Activated CD4-positive, alpha-beta memory T cell treated with anti-CD3 and anti-CD28 coated beads, Interleukin-2, amount 10 ng/mL, durations not matched to agents 7 days and 5 days (primary cell): ENCODE results near the gene INAFM1. TPM values are rescaled to one million over a fixed set of nuclear protein-coding genes. Genes with fewer than 3 reads are reported as not detected.
A peak's percentile ranks its signal among the peaks of the same experiment; 100 is the strongest.
"Not testable (repeated sequence)": the region's sequence is repeated elsewhere in the genome, so short reads cannot be mapped to it uniquely, and the experiment has no call there.

Experiments used
- CTCF ChIA-PET: fragments of 350-600 bp; sonication (Branson Sonifier 250); formaldehyde crosslinking; loops from one replicate; lab custom pipeline; 2021; ENCODE audit warnings: antibody characterized with exemption, inconsistent platforms; lab: Charles Lee
- POLR2A ChIA-PET: fragments of 350-600 bp; sonication (Branson Sonifier 250); formaldehyde crosslinking; loops from one replicate; lab custom pipeline; 2021; ENCODE audit warnings: antibody characterized with exemption; lab: Charles Lee
- DNase-seq: peaks from one replicate; pipeline ENCODE4 v3.0.0-alpha.2; 2020
- H3K27ac Mint-ChIP-seq: one replicate; pipeline ENCODE4 v1.8.0; 2021; ENCODE audit warnings: mild to moderate bottlenecking, mixed read lengths
- H3K27me3 Mint-ChIP-seq: one replicate; pipeline ENCODE4 v1.8.0; 2021; ENCODE audit warnings: mixed read lengths
- H3K36me3 Mint-ChIP-seq: one replicate; pipeline ENCODE4 v1.8.0; 2021; ENCODE audit warnings: low read depth, mixed read lengths
- H3K4me1 Mint-ChIP-seq: one replicate; pipeline ENCODE4 v1.8.0; 2021; ENCODE audit warnings: mixed read lengths
- H3K4me3 Mint-ChIP-seq: one replicate; pipeline ENCODE4 v1.8.0; 2021; ENCODE audit warnings: mild to moderate bottlenecking, mixed read lengths
- H3K9me3 Mint-ChIP-seq: one replicate; pipeline ENCODE4 v1.8.0; 2021; ENCODE audit warnings: mixed read lengths
- total RNA-seq, 2 experiments: library from RNA; stranded (reverse); gene quantifications; one replicate each; pipeline ENCODE4 v1.2.3, GENCODE V29; 2021

INAFM1 gene
- total RNA-seq, 2 experiments from 2014 or later: 12.6 to 13.9 TPM

DNA sequence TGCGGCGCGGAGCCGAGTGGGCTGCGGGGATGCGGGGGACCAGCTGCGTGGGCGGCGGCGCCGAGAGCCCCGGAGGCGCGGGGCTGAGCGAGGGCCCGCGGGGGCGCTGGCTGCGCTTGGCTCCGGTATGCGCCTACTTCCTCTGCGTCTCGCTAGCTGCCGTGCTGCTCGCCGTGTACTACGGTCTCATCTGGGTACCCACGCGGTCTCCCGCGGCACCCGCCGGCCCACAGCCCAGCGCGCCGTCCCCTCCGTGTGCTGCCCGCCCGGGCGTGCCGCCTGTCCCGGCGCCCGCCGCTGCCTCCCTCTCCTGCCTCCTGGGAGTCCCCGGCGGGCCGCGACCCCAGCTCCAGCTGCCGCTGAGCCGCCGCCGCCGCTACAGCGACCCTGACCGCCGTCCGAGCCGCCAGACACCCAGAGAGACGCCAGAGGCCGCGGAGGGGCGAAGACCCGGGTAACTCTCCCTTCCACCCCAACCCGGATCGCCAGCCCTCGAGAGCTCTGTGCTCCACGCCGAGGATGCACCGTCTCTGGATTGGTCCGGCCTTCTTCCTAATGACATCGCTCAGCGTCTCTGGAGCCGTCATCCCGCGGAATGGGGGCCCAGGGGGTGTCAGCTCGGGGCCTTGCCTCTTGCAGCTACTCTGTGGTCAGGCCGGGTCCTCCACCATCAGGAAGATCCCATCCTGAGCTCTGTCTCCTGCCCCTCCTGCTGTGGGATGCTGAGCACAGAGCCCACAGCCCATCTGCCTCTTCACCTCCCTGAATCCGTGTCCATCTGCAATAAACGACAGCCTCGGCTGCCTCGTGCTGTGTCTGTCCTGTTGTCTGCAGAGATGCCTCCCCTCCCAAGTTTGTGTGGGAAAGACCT is 441 bp downstream of the INAFM1 start:
- H3K4me1 Mint-ChIP-seq: peaks cover 23% of the 10 kb centered on the region
- no peak for DNase-seq
- POLR2A ChIA-PET: interaction anchor here (0.8 to 4.4 kb wide), 17 partner anchors 10 to 1050 kb away, joined by 3 to 85 read pairs (median 5); partner anchors contain the start of genes CCDC9, DHX34, EMP3 and KPTN
- no peaks in the 10 kb centered on the region for H3K27me3 Mint-ChIP-seq
- H3K27ac Mint-ChIP-seq: no peak overlapping the region
- peaks cover 21% of the 10 kb centered on the region for H3K36me3 Mint-ChIP-seq
- CTCF ChIA-PET: interaction anchor here (0.8 to 2.8 kb wide), 11 partner anchors 8 to 153 kb away, joined by 3 to 17 read pairs (median 6); partner anchors contain the start of gene DHX34
- no peaks in the 10 kb centered on the region for H3K9me3 Mint-ChIP-seq
- H3K4me3 Mint-ChIP-seq: peak overlapping the region; percentile 58

DNA sequence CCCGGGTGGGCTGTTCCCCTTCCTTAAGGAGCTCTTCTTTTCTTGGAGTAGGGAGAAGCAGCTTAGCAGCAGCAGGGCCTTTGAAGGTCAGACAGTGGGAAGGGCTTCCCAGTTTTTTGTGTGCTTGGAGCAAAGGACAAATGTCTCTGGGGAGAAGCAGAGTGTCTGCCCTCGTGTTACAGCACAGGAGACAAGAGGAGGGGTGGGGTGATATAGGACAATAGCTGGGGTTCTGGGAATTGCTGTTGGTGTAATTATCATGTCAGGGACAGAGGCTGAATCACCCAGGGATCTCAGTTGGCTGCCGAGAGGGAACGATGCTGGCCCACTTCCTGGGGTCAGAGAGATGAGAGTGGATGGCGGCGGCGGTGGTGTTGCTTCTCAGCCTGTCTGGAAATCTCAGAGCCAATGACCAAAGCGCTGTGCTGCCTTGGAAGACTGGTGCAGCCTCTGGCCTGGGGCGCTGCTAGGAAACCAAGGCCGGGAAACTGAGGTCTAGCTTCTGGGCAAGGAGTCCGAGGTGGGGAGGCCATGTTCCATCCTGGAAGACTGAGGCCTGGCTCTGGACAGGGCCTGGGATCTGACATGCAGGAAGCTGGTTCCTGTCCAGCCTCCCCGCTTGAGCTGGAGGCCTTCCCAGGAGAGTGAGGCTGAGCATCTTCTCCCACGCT is 1.2 kb downstream of the INAFM1 start:
- Mint-ChIP-seq H3K27ac (no peak overlapping the region), H3K27me3 (no peaks in the 10 kb centered on the region), H3K4me3 (peak overlapping the region; percentile 58), H3K9me3 (no peaks in the 10 kb centered on the region), H3K36me3 (peaks cover 13% of the 10 kb centered on the region), H3K4me1 (peaks cover 23% of the 10 kb centered on the region)
- DNase-seq: no peak
- CTCF ChIA-PET: interaction anchor here (0.8 to 2.8 kb wide), 9 partner anchors 9 to 152 kb away, joined by 3 to 17 read pairs (median 5); partner anchors contain the start of genes CCDC9 and DHX34
- POLR2A ChIA-PET: interaction anchor here (1.2 to 4.4 kb wide), 5 partner anchors 9 to 240 kb away, joined by 3 to 85 read pairs (median 14); partner anchors contain the start of genes CCDC9, DHX34 and ZC3H4

DNA sequence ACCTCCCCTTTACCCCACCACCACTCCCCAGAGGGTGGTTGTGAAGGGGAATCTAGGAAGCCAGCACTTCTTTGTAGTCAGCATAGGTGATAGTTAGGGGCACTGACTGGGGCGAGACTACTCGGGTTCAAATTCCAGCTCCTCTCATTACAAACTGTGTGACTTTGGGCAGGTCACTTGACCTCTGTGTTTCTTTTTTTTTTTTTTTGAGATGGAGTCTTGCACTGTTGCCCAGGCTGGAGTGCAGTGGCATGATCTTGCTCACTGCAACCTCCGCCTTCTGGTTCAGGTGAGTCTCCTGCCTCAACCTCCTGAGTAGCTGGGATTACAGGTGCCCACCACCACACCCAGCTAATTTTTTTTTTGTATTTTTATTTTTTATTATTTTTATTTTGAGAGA is 1.8 kb downstream of the INAFM1 start:
- not testable (repeated sequence) for H3K27ac Mint-ChIP-seq, DNase-seq, H3K9me3 Mint-ChIP-seq, H3K4me3 Mint-ChIP-seq, H3K27me3 Mint-ChIP-seq, H3K36me3 Mint-ChIP-seq
- H3K4me1 Mint-ChIP-seq: peaks cover 23% of the 10 kb centered on the region
- ChIA-PET CTCF (interaction anchor here (0.9 to 1.2 kb wide), 4 partner anchors 10 to 73 kb away, joined by 3 to 5 read pairs (median 4); partner anchors contain the start of genes CCDC9 and DHX34), POLR2A (interaction anchor here (1.2 to 2.1 kb wide), 2 partner anchors 8 to 239 kb away, joined by 3 to 9 read pairs; no protein-coding TSS in a partner anchor)

- peak; percentile 72 for DNase-seq
- POLR2A ChIA-PET: no interaction called here
- H3K4me3 Mint-ChIP-seq: no peak overlapping the region
Measured at GRCh38 chr19:47280183-47280797, 5.6 kb downstream of the INAFM1 start.

DNA sequence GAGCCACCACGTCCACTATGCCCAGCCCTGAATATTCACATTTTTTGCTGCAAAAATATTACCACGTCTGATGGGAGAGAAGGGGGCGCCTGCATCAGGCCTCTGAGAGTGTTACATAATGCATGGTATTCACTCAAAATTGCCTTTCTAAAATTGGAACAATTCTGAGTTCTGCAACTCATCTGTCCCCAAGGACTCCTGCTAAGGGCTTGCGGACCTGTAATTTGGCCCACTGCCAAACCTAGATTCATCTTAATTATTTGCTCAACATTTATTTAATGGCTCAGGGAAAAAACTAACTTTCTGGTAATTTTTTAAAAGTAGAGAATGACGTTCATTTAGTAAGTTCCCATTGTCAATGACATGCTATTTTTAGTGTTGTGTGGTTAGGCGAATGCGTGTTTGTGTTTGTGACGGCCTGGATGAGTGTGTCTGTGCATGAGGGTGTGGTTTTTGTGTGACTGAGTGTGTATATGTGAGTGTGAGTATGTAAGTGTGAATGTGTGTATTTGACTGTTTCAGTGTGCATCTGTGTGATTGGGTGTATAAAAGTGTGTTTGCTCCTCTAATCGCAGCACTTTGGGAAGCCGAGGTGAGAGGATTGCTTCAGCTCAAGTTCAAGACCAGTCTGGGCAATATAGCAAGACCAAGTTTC is 8.8 kb downstream of the INAFM1 start:
- POLR2A ChIA-PET: interaction anchor here (2.1 kb wide), 1 partner anchor 8 kb away, joined by 9 read pairs; no protein-coding TSS in a partner anchor
- Mint-ChIP-seq H3K4me3 (no peak overlapping the region), H3K4me1 (peaks cover 5% of the 10 kb centered on the region), H3K9me3 (no peaks in the 10 kb centered on the region), H3K27ac (no peak overlapping the region), H3K36me3 (peaks cover 3% of the 10 kb centered on the region), H3K27me3 (no peaks in the 10 kb centered on the region)
- CTCF ChIA-PET: interaction anchor here (0.6 to 3.1 kb wide), 5 partner anchors 9 to 135 kb away, joined by 3 to 22 read pairs (median 6); partner anchors contain the start of gene INAFM1
- no peak for DNase-seq

More at GRCh38 chr19:47280183-47280797, 5.6 kb downstream of the INAFM1 start:
- peaks cover 10% of the 10 kb centered on the region for H3K36me3 Mint-ChIP-seq
- H3K27me3 Mint-ChIP-seq: no peaks in the 10 kb centered on the region
- H3K4me1 Mint-ChIP-seq: peaks cover 11% of the 10 kb centered on the region
- no peaks in the 10 kb centered on the region for H3K9me3 Mint-ChIP-seq
- CTCF ChIA-PET: interaction anchor here (1.6 to 1.9 kb wide), 2 partner anchors 18 to 69 kb away, joined by 7 read pairs; partner anchors contain the start of gene DHX34
- H3K27ac Mint-ChIP-seq: no peak overlapping the region

DNA sequence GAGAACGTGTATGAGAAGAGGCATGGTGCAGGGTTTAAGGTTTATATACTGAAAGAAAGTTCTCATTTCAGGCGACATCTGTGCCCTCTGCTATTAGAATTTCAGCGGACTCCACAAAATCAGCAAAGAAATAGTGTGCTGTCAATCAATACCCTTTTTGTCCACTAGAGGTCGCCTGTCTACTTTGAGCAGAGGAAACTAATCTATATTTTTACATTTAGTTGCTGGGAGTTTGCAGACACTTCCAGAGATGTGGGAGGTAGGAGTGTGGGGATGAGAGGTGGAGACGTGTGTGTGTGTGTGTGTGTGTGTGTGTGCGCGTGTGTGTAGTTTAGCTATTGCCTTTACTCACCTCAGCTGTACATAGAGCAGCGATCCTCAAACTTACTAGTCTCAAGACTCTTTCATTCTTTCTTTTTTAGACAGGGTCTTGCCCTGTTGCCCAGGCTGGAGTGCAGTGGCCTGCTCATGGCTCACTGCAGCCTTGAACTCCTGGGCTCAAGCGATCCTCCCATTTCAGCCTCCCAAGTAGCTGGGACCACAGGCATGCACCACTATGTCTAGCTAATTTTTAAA is 9.7 kb downstream of the INAFM1 start:
- Mint-ChIP-seq H3K27ac (no peak overlapping the region), H3K36me3 (peaks cover 3% of the 10 kb centered on the region), H3K27me3 (no peaks in the 10 kb centered on the region), H3K9me3 (no peaks in the 10 kb centered on the region), H3K4me3 (no peak overlapping the region), H3K4me1 (peaks cover 7% of the 10 kb centered on the region)
- ChIA-PET POLR2A (interaction anchor here (2.1 kb wide), 1 partner anchor 9 kb away, joined by 9 read pairs; no protein-coding TSS in a partner anchor), CTCF (interaction anchor here (0.6 to 3.1 kb wide), 17 partner anchors 9 to 423 kb away, joined by 3 to 22 read pairs (median 3); partner anchors contain the start of gene INAFM1)
- peak; percentile 35 for DNase-seq

DNA sequence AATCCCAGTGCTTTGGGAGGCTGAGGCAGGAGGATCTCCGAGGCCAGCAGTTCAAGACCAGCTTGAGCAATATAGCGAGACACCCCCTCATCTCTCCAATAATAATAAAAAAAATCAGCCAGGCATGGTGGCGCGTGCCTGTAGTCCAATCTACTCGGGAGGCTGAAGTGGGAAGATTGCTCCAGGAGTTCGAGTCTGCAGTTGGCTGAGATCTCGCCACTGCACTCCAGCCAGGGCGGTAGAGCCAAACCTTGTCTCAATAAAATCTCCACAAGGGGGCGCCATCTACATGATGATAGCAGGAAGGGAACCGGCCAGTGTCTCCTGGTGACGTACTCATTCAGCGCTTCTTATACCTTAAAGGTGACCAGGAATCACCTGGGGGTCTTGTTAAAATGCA is 21.4 kb downstream of the INAFM1 start:
- no peaks in the 10 kb centered on the region for H3K36me3 Mint-ChIP-seq
- H3K27ac Mint-ChIP-seq: no peak overlapping the region
- DNase-seq: peak; percentile 81
- CTCF ChIA-PET: interaction anchor here (0.6 to 6.6 kb wide), 14 partner anchors 9 to 403 kb away, joined by 3 to 77 read pairs (median 4); partner anchors contain the start of gene DHX34
- H3K4me1 Mint-ChIP-seq: peaks cover 13% of the 10 kb centered on the region
- POLR2A ChIA-PET: no interaction called here
- H3K4me3 Mint-ChIP-seq: no peak overlapping the region
- H3K27me3 Mint-ChIP-seq: no peaks in the 10 kb centered on the region
- H3K9me3 Mint-ChIP-seq: no peaks in the 10 kb centered on the region

- H3K27me3 Mint-ChIP-seq, DNase-seq, POLR2A ChIA-PET, H3K9me3 Mint-ChIP-seq, H3K27ac Mint-ChIP-seq, H3K36me3 Mint-ChIP-seq, H3K4me3 Mint-ChIP-seq: not testable (repeated sequence)
- CTCF ChIA-PET: interaction anchor here (0.7 kb wide), 1 partner anchor 90 kb away, joined by 3 read pairs; no protein-coding TSS in a partner anchor
- peaks cover 16% of the 10 kb centered on the region for H3K4me1 Mint-ChIP-seq
Measured at GRCh38 chr19:47300867-47301266, 26.2 kb downstream of the INAFM1 start.

GRCh38 chr19:47302249-47302648 is 27.6 kb downstream of the INAFM1 start:
- ChIA-PET POLR2A (interaction anchor here (0.6 kb wide), 1 partner anchor 13 kb away, joined by 3 read pairs; no protein-coding TSS in a partner anchor), CTCF (interaction anchor here (0.6 kb wide), 2 partner anchors 60 to 420 kb away, joined by 3 read pairs; no protein-coding TSS in a partner anchor)
- Mint-ChIP-seq H3K27ac (no peak overlapping the region), H3K4me1 (peaks cover 15% of the 10 kb centered on the region), H3K27me3 (peaks cover 8% of the 10 kb centered on the region), H3K36me3 (no peaks in the 10 kb centered on the region), H3K9me3 (no peaks in the 10 kb centered on the region), H3K4me3 (no peak overlapping the region)
- no peak for DNase-seq

- H3K4me3 Mint-ChIP-seq: no peak overlapping the region
- H3K36me3 Mint-ChIP-seq: no peaks in the 10 kb centered on the region
- H3K27me3 Mint-ChIP-seq: peaks cover 8% of the 10 kb centered on the region
- peaks cover 15% of the 10 kb centered on the region for H3K4me1 Mint-ChIP-seq
- no peaks in the 10 kb centered on the region for H3K9me3 Mint-ChIP-seq
- H3K27ac Mint-ChIP-seq: no peak overlapping the region
- no peak for DNase-seq
- ChIA-PET CTCF (interaction anchor here (1.2 kb wide), 1 partner anchor 87 kb away, joined by 3 read pairs; no protein-coding TSS in a partner anchor), POLR2A (interaction anchor here (0.7 kb wide), 1 partner anchor 26 kb away, joined by 3 read pairs; no protein-coding TSS in a partner anchor)
Measured at GRCh38 chr19:47303966-47304365, 29.3 kb downstream of the INAFM1 start.

- Mint-ChIP-seq H3K27ac (no peak overlapping the region), H3K4me1 (peaks cover 8% of the 10 kb centered on the region), H3K9me3 (no peaks in the 10 kb centered on the region), H3K36me3 (no peaks in the 10 kb centered on the region), H3K4me3 (no peak overlapping the region), H3K27me3 (peaks cover 10% of the 10 kb centered on the region)
- POLR2A ChIA-PET: interaction anchor here (0.6 kb wide), 1 partner anchor 261 kb away, joined by 4 read pairs; no protein-coding TSS in a partner anchor
- DNase-seq: peak; percentile 49
- CTCF ChIA-PET: interaction anchor here (0.8 to 2.1 kb wide), 11 partner anchors 9 to 156 kb away, joined by 3 to 9 read pairs (median 4); partner anchors contain the start of gene DHX34
Measured at GRCh38 chr19:47305309-47305751, 30.6 kb downstream of the INAFM1 start.
